ENCODE results near the gene CNTNAP5. TPM values are rescaled to one million over a fixed set of nuclear protein-coding genes. Genes with fewer than 3 reads are reported as not detected.

Gene CNTNAP5
- total and polyA plus RNA-seq, 2 experiments from 2014 or later: 0.28 TPM; not detected in 1

GRCh38 chr2:124923097-124923496, 898.0 kb downstream of the CNTNAP5 start:
- H3K9me3 ChIP-seq (ENCODE audit: low read depth): no peaks in the 10 kb centered on the region
- no peak overlapping the region for H3K4me3 ChIP-seq
- no peaks in the 10 kb centered on the region for H3K79me2 ChIP-seq
- no peak for DNase-seq (ENCODE audit: low spot score)
- H3K27ac ChIP-seq: no peak overlapping the region
- no peaks in the 10 kb centered on the region for H3K36me3 ChIP-seq (replicated peaks; ENCODE audit: insufficient read depth, low read depth)
- H3K27me3 ChIP-seq: no peaks in the 10 kb centered on the region
- H3K9me2 ChIP-seq (replicated peaks; ENCODE audit: insufficient read depth): no peaks in the 10 kb centered on the region
- 95% methylated on average over 3 of the region's 3 CpGs for WGBS (ENCODE audit: low lambda C conversion rate, missing lambda C conversion rate)
- H2AFZ ChIP-seq: no peak overlapping the region
- no peak for TF ChIP-seq EZH2phosphoT487 (IDR thresholded peaks at IDR 0.05; ENCODE audit: low read depth, severe bottlenecking, unreplicated experiment)
- TF ChIP-seq, protein P1, sequence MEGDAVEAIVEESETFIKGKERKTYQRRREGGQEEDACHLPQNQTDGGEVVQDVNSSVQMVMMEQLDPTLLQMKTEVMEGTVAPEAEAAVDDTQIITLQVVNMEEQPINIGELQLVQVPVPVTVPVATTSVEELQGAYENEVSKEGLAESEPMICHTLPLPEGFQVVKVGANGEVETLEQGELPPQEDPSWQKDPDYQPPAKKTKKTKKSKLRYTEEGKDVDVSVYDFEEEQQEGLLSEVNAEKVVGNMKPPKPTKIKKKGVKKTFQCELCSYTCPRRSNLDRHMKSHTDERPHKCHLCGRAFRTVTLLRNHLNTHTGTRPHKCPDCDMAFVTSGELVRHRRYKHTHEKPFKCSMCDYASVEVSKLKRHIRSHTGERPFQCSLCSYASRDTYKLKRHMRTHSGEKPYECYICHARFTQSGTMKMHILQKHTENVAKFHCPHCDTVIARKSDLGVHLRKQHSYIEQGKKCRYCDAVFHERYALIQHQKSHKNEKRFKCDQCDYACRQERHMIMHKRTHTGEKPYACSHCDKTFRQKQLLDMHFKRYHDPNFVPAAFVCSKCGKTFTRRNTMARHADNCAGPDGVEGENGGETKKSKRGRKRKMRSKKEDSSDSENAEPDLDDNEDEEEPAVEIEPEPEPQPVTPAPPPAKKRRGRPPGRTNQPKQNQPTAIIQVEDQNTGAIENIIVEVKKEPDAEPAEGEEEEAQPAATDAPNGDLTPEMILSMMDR (IDR thresholded peaks at IDR 0.05; ENCODE audit: poor library complexity): no peak
- no peak for TF ChIP-seq EZH2 (IDR thresholded peaks at IDR 0.05; ENCODE audit: borderline replicate concordance)
- H3K4me1 ChIP-seq (ENCODE audit: insufficient read depth): no peaks in the 10 kb centered on the region
- H4K20me1 ChIP-seq (ENCODE audit: insufficient read depth, poor library complexity, severe bottlenecking): no peaks in the 10 kb centered on the region
- no peak overlapping the region for H3K4me2 ChIP-seq

GRCh38 chr2:124933883-124934282, 908.8 kb downstream of the CNTNAP5 start:
- Histone ChIP-seq H3K27ac (no peak overlapping the region), H3K9me2 (replicated peaks; ENCODE audit: insufficient read depth) (no peaks in the 10 kb centered on the region), H3K79me2 (no peaks in the 10 kb centered on the region), H4K20me1 (ENCODE audit: insufficient read depth, poor library complexity, severe bottlenecking) (no peaks in the 10 kb centered on the region), H3K4me3 (no peak overlapping the region), H2AFZ (no peak overlapping the region), H3K36me3 (replicated peaks; ENCODE audit: insufficient read depth, low read depth) (no peaks in the 10 kb centered on the region), H3K9me3 (ENCODE audit: low read depth) (no peaks in the 10 kb centered on the region), H3K4me1 (ENCODE audit: insufficient read depth) (no peaks in the 10 kb centered on the region), H3K27me3 (no peaks in the 10 kb centered on the region), H3K4me2 (no peak overlapping the region)
- TF ChIP-seq EZH2 (IDR thresholded peaks at IDR 0.05; ENCODE audit: borderline replicate concordance): no peak
- TF ChIP-seq, protein P1 (IDR thresholded peaks at IDR 0.05; ENCODE audit: poor library complexity): no peak
- TF ChIP-seq EZH2phosphoT487 (IDR thresholded peaks at IDR 0.05; ENCODE audit: low read depth, severe bottlenecking, unreplicated experiment): no peak
- no peak for DNase-seq (ENCODE audit: low spot score)
- WGBS (ENCODE audit: low lambda C conversion rate, missing lambda C conversion rate): 85% methylated on average over 1 of the region's 1 CpG

DNA sequence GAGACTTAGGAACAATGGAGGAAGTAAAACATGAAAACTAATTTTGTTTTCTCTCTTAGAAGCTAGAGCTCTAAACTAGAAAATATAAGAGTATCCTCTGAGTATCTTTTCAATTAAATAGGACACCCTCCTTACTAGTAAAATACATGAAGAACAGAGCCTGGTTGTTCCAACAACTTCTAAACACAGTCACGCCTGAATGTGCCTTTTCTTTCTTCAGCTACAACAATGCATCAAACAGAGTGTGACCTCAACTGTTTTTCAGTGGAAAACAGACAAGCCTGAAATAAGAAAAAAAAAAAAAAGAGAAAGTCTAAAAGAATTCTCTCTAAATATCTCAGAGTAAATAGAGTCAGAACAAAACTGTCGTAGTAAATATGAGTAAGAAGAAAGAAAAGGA, 928.8 kb downstream of the CNTNAP5 start:
- H3K4me2 ChIP-seq: no peak overlapping the region
- no peaks in the 10 kb centered on the region for H3K9me3 ChIP-seq (ENCODE audit: low read depth)
- DNase-seq (ENCODE audit: low spot score): no peak
- H3K27me3 ChIP-seq: no peaks in the 10 kb centered on the region
- no peak overlapping the region for H3K27ac ChIP-seq
- H4K20me1 ChIP-seq (ENCODE audit: insufficient read depth, poor library complexity, severe bottlenecking): no peaks in the 10 kb centered on the region
- H3K36me3 ChIP-seq (replicated peaks; ENCODE audit: insufficient read depth, low read depth): no peaks in the 10 kb centered on the region
- H3K9me2 ChIP-seq (replicated peaks; ENCODE audit: insufficient read depth): no peaks in the 10 kb centered on the region
- no peaks in the 10 kb centered on the region for H3K4me1 ChIP-seq (ENCODE audit: insufficient read depth)
- 95% methylated on average over 2 of the region's 2 CpGs for WGBS (ENCODE audit: low lambda C conversion rate, missing lambda C conversion rate)
- no peak overlapping the region for H3K4me3 ChIP-seq
- H3K79me2 ChIP-seq: no peaks in the 10 kb centered on the region
- no peak overlapping the region for H2AFZ ChIP-seq
- TF ChIP-seq EZH2phosphoT487 (IDR thresholded peaks at IDR 0.05; ENCODE audit: low read depth, severe bottlenecking, unreplicated experiment): no peak
- TF ChIP-seq, protein P1 (IDR thresholded peaks at IDR 0.05; ENCODE audit: poor library complexity): no peak
- TF ChIP-seq EZH2 (IDR thresholded peaks at IDR 0.05; ENCODE audit: borderline replicate concordance): no peak

DNA sequence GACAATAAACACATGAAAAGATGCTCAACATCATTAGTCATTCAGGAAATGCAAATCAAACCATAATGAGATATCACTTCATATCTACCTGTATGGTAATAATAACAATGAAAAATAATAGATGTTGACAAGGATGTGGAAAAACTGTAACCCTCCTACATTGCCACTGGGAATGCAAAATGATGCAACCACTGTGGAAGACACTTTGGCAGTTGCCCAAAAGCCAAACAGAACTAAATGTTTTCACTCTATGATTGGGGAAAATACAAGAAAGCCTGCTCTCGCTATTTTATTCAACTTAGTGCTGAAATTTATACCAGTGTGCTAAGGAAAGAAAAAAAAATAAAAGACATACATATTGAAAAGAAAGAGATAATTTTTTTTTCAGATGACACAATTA, 934.5 kb downstream of the CNTNAP5 start:
- Histone ChIP-seq H3K36me3 (replicated peaks; ENCODE audit: insufficient read depth, low read depth) (no peaks in the 10 kb centered on the region), H4K20me1 (ENCODE audit: insufficient read depth, poor library complexity, severe bottlenecking) (no peaks in the 10 kb centered on the region), H3K4me2 (no peak overlapping the region), H3K4me1 (ENCODE audit: insufficient read depth) (no peaks in the 10 kb centered on the region), H3K9me2 (replicated peaks; ENCODE audit: insufficient read depth) (no peaks in the 10 kb centered on the region), H3K9me3 (ENCODE audit: low read depth) (no peaks in the 10 kb centered on the region), H3K79me2 (no peaks in the 10 kb centered on the region), H3K27me3 (no peaks in the 10 kb centered on the region), H3K4me3 (no peak overlapping the region), H2AFZ (no peak overlapping the region), H3K27ac (no peak overlapping the region)
- peak; percentile 15 for DNase-seq (ENCODE audit: low spot score)
- TF ChIP-seq EZH2 (IDR thresholded peaks at IDR 0.05; ENCODE audit: borderline replicate concordance) (no peak), EZH2phosphoT487 (IDR thresholded peaks at IDR 0.05; ENCODE audit: low read depth, severe bottlenecking, unreplicated experiment) (no peak)
- TF ChIP-seq, protein P1 (IDR thresholded peaks at IDR 0.05; ENCODE audit: poor library complexity): no peak
- WGBS (ENCODE audit: low lambda C conversion rate, missing lambda C conversion rate): 73% methylated on average over 1 of the region's 1 CpG
